OCI-LY1 (cell line): ENCODE measurements around the gene SYNGR1.

Experiments
- H2AFZ ChIP-seq: fragments of 200-600 bp; sonication (generic), shearing (Covaris generic); 2 replicates; pipeline ENCODE4 v1.6.0; 2014; ENCODE audit warnings: antibody characterized with exemption, mild to moderate bottlenecking, low read length
- H3F3A ChIP-seq: fragments of 200-600 bp; sonication (generic), shearing (Covaris generic); 2 replicates; pipeline ENCODE4 v1.6.0; 2014; ENCODE audit warnings: mild to moderate bottlenecking, antibody characterized with exemption, low read length, moderate library complexity; ENCODE audit not compliant: insufficient read depth
- H3K27ac ChIP-seq: fragments of 200-600 bp; sonication (generic); 2 replicates; pipeline ENCODE4 v1.5.1; 2014; ENCODE audit warnings: low read length, mixed run types, mild to moderate bottlenecking, low read depth; ENCODE audit not compliant: poor library complexity, severe bottlenecking
- H3K27me3 ChIP-seq: fragments of 200-600 bp; sonication (generic); 2 replicates; pipeline ENCODE4 v1.6.0; 2014; ENCODE audit warnings: antibody characterized with exemption, mild to moderate bottlenecking, low read length, moderate library complexity; ENCODE audit not compliant: insufficient read depth
- H3K36me3 ChIP-seq: fragments of 200-600 bp; sonication (generic); 2 replicates; pipeline ENCODE4 v1.6.1; 2014; ENCODE audit warnings: mild to moderate bottlenecking, antibody characterized with exemption, low read length, moderate library complexity, mixed read lengths; ENCODE audit not compliant: insufficient read depth
- H3K4me1 ChIP-seq: fragments of 200-600 bp; sonication (generic); 2 replicates; pipeline ENCODE4 v1.5.1; 2014; ENCODE audit warnings: mild to moderate bottlenecking, low read length, moderate library complexity; ENCODE audit not compliant: insufficient read depth, severe bottlenecking
- H3K4me2 ChIP-seq: fragments of 200-600 bp; sonication (generic), shearing (Covaris generic); 2 replicates; pipeline ENCODE4 v1.6.1; 2014; ENCODE audit warnings: low read length
- H3K4me3 ChIP-seq: fragments of 200-600 bp; sonication (generic); 2 replicates; pipeline ENCODE4 v1.5.1; 2014; ENCODE audit warnings: low read length, low read depth, mild to moderate bottlenecking, mixed read lengths; ENCODE audit not compliant: poor library complexity, severe bottlenecking
- H3K79me2 ChIP-seq: fragments of 200-600 bp; shearing (Covaris generic); 2 replicates; pipeline ENCODE4 v1.6.1; 2016; ENCODE audit warnings: mixed run types, low read length, mixed read lengths; ENCODE audit not compliant: insufficient read depth
- H3K9ac ChIP-seq: fragments of 200-600 bp; sonication (generic), shearing (Covaris generic); 2 replicates; pipeline ENCODE4 v1.6.1; 2014; ENCODE audit warnings: mild to moderate bottlenecking, low read length, mixed read lengths
- H3K9me2 ChIP-seq: fragments of 200-600 bp; sonication (generic), shearing (Covaris generic); 2 replicates; pipeline ENCODE4 v1.6.1; 2014; ENCODE audit warnings: low read depth, mild to moderate bottlenecking, low read length, mixed read lengths
- H3K9me3 ChIP-seq: fragments of 200-600 bp; shearing (Covaris generic); 2 replicates; pipeline ENCODE4 v1.6.1; 2014; ENCODE audit warnings: low read length, mixed read lengths
- H4K20me1 ChIP-seq: fragments of 200-600 bp; sonication (generic), shearing (Covaris generic); 2 replicates; pipeline ENCODE4 v1.6.0; 2016; ENCODE audit warnings: mild to moderate bottlenecking, low read length; ENCODE audit not compliant: insufficient read depth
- EZH2 ChIP-seq: fragments of 200-600 bp; sonication (generic), shearing (Covaris generic); IDR thresholded peaks from 2 replicates; pipeline ENCODE4 v1.8.0; 2017; ENCODE audit warnings: borderline replicate concordance, mixed run types, mild to moderate bottlenecking, antibody characterized with exemption, low read length, moderate library complexity, mixed read lengths
- TF ChIP-seq, protein P1 (sequence below): fragments of 200-600 bp; sonication (generic), shearing (Covaris generic); IDR thresholded peaks from 2 replicates; pipeline ENCODE4 v1.5.1; 2017; ENCODE audit warnings: mild to moderate bottlenecking, antibody characterized with exemption, low read length, moderate library complexity, mixed read lengths

SYNGR1 gene

DNA sequence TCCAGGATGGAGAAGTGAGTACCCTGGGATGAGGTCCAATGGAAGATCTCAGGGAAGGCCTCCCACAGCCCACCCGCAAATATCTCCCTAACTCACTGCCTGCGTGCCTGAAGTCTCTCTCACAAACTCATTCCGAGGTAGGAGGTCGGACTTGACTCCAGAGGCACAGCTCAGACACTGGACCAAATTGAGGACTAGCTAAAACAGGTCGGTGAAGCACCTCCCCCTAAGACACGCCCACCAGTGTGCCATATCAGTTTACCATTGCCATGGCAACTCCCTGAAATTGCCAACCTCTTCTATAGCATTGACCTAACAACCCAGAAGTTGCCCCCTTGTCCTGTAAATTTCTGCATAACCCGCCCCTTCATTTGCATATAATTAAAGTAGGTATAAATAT is 47.9 kb upstream of the SYNGR1 start:
- Histone ChIP-seq H3K27me3 (peaks cover 13% of the 10 kb centered on the region; the same call in 1 of the 2 replicates), H3K9me3 (no peaks in the 10 kb centered on the region), H3K27ac (no peak overlapping the region), H3K79me2 (no peaks in the 10 kb centered on the region), H2AFZ (no peak overlapping the region), H3F3A (no peaks in the 10 kb centered on the region), H3K4me1 (peaks cover 8% of the 10 kb centered on the region), H3K36me3 (no peaks in the 10 kb centered on the region), H3K9ac (no peak overlapping the region), H4K20me1 (no peaks in the 10 kb centered on the region), H3K4me2 (no peak overlapping the region), H3K4me3 (no peak overlapping the region), H3K9me2 (no peaks in the 10 kb centered on the region)
- TF ChIP-seq, protein P1, sequence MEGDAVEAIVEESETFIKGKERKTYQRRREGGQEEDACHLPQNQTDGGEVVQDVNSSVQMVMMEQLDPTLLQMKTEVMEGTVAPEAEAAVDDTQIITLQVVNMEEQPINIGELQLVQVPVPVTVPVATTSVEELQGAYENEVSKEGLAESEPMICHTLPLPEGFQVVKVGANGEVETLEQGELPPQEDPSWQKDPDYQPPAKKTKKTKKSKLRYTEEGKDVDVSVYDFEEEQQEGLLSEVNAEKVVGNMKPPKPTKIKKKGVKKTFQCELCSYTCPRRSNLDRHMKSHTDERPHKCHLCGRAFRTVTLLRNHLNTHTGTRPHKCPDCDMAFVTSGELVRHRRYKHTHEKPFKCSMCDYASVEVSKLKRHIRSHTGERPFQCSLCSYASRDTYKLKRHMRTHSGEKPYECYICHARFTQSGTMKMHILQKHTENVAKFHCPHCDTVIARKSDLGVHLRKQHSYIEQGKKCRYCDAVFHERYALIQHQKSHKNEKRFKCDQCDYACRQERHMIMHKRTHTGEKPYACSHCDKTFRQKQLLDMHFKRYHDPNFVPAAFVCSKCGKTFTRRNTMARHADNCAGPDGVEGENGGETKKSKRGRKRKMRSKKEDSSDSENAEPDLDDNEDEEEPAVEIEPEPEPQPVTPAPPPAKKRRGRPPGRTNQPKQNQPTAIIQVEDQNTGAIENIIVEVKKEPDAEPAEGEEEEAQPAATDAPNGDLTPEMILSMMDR, result no peak
- TF ChIP-seq EZH2, result no peak

DNA sequence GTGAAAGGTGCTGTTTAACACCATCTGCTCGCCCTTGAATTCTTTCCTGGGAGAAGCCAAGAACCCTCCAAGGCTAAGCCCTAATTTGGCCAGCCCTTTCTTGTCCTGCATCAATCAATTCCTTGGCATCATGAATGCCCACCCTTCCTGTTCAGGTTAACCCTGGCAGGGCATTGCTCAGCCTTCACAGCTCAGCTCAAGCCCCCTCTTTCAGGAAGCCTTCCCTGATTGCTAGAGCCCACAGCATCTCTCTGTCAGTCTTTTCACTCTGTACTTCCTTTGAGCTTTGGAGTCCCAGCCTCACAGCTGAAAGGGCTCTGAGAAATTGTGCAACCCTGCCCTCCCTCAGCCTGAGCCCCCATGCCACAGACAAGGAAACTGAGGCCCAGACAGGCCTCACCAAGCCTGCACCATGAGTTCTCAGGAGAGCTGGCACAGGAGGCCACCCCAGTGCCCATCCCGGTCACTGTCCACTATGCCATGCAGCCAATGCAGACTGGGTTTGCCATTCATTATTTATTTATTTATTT is 47.3 kb upstream of the SYNGR1 start:
- Histone ChIP-seq H3K79me2 (no peaks in the 10 kb centered on the region), H4K20me1 (no peaks in the 10 kb centered on the region), H2AFZ (no peak overlapping the region), H3K9me3 (no peaks in the 10 kb centered on the region), H3K27me3 (peaks cover 13% of the 10 kb centered on the region; the same call in 1 of the 2 replicates), H3K4me1 (peaks cover 8% of the 10 kb centered on the region), H3K4me3 (no peak overlapping the region), H3K27ac (no peak overlapping the region), H3F3A (no peaks in the 10 kb centered on the region), H3K9me2 (no peaks in the 10 kb centered on the region), H3K4me2 (no peak overlapping the region), H3K36me3 (no peaks in the 10 kb centered on the region), H3K9ac (no peak overlapping the region)
- no peak for TF ChIP-seq EZH2
- TF ChIP-seq, protein P1, result no peak

DNA sequence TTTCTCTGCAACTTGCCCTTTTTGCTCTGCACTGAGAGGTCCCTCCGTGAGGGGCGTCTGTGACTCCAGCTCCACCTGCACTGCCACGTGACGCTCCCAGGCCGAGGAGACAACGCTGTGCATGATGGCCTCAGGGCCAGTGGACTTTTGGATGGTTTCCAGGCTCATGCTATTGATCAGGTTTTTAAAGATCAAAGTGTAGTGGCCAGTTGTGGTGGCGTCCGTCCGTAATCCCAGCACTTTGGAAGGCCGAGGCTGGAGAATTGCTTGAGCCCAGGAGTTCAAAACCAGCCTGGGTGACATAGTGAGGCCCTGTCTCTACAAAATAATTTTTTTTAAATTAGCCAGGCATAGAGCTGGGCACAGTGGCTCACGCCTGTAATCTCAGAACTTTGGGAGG is 46.4 kb upstream of the SYNGR1 start:
- no peaks in the 10 kb centered on the region for H3K36me3 ChIP-seq
- H3K9ac ChIP-seq, result no peak overlapping the region
- H3K4me2 ChIP-seq, result no peak overlapping the region
- no peak overlapping the region for H2AFZ ChIP-seq
- no peaks in the 10 kb centered on the region for H3K9me3 ChIP-seq
- peaks cover 8% of the 10 kb centered on the region for H3K4me1 ChIP-seq
- H3K9me2 ChIP-seq, result no peaks in the 10 kb centered on the region
- TF ChIP-seq, protein P1, result no peak
- TF ChIP-seq EZH2, result no peak
- H4K20me1 ChIP-seq, result no peaks in the 10 kb centered on the region
- H3F3A ChIP-seq, result no peaks in the 10 kb centered on the region
- peaks cover 13% of the 10 kb centered on the region; the same call in 1 of the 2 replicates for H3K27me3 ChIP-seq
- no peak overlapping the region for H3K27ac ChIP-seq
- no peaks in the 10 kb centered on the region for H3K79me2 ChIP-seq
- H3K4me3 ChIP-seq, result no peak overlapping the region
